OCI-LY1 (cell line): ENCODE results near the gene SOCS6.

ENCODE experiments used
- CTCF ChIP-seq: fragments of 200-600 bp; sonication (generic), shearing (Covaris generic); IDR thresholded peaks from 2 replicates; pipeline ENCODE4 v1.5.1; 2017; ENCODE audit warnings: mild to moderate bottlenecking, antibody characterized with exemption, low read length, moderate library complexity, mixed read lengths
- EZH2 ChIP-seq: fragments of 200-600 bp; sonication (generic), shearing (Covaris generic); IDR thresholded peaks from 2 replicates; pipeline ENCODE4 v1.8.0; 2017; ENCODE audit warnings: borderline replicate concordance, mixed run types, mild to moderate bottlenecking, antibody characterized with exemption, low read length, moderate library complexity, mixed read lengths

GRCh38 chr18:70294471-70295191, 5.8 kb downstream of the SOCS6 start:
- no peak for TF ChIP-seq EZH2
- TF ChIP-seq CTCF, result no peak
